Liver (tissue), 9 donors: ENCODE results near the gene ZNF839. TPM values are rescaled to one million over a fixed set of nuclear protein-coding genes. Genes with fewer than 3 reads are reported as not detected.

Experiments
- DNase-seq: peaks from one replicate; pipeline ENCODE4 v3.0.0-alpha.2; 2017; ENCODE audit warnings: low spot score
- H3K27ac ChIP-seq, 2 donors: one replicate each; pipeline ENCODE4 v1.7.0; 2013; ENCODE audit warnings: inconsistent platforms in 2 of 2, low read length in 2 of 2, control low read depth in 1 of 2, low read depth in 1 of 2, mild to moderate bottlenecking in 1 of 2
- H3K27me3 ChIP-seq, 4 donors: one replicate each; pipeline versions ENCODE4 v1.6.1 to v1.7.0; 2013; ENCODE audit warnings: low read length in 3 of 4, inconsistent platforms in 1 of 4, mild to moderate bottlenecking in 1 of 4, moderate library complexity in 1 of 4; ENCODE audit not compliant: control insufficient read depth in 4 of 4, insufficient read depth in 4 of 4
- H3K36me3 ChIP-seq, 4 donors: one replicate each; pipeline versions ENCODE4 v1.6.1 to v1.7.0; 2013; ENCODE audit warnings: low read length in 3 of 4, mild to moderate bottlenecking in 3 of 4, low read depth in 1 of 4, moderate library complexity in 1 of 4; ENCODE audit not compliant: control insufficient read depth in 4 of 4, insufficient read depth in 3 of 4
- H3K4me1 ChIP-seq, 4 donors: one replicate each; pipeline versions ENCODE4 v1.6.1 to v1.7.0; 2013; ENCODE audit warnings: low read length in 3 of 4, mild to moderate bottlenecking in 3 of 4, moderate library complexity in 1 of 4; ENCODE audit not compliant: control insufficient read depth in 4 of 4, insufficient read depth in 4 of 4
- H3K4me3 ChIP-seq, 3 donors: one replicate each; pipeline versions ENCODE4 v1.6.1 to v1.7.0; 2013; ENCODE audit warnings: low read length in 3 of 3, control low read depth in 1 of 3, low read depth in 1 of 3, mild to moderate bottlenecking in 1 of 3
- H3K9ac ChIP-seq, 2 donors: one replicate each; pipeline ENCODE4 v1.7.0; 2013; ENCODE audit warnings: low read length in 2 of 2, mild to moderate bottlenecking in 2 of 2, moderate library complexity in 2 of 2, control low read depth in 1 of 2, low read depth in 1 of 2
- H3K9me3 ChIP-seq, 4 donors: one replicate each; pipeline versions ENCODE4 v1.6.1 to v1.7.0; 2013; ENCODE audit warnings: low read length in 3 of 4; ENCODE audit not compliant: control insufficient read depth in 4 of 4
- EGR1 ChIP-seq, 2 donors: IDR thresholded peaks; 2 replicates each; pipeline ENCODE4 v1.6.1; 2016 to 2018; ENCODE audit warnings: antibody characterized with exemption in 2 of 2, low read depth in 2 of 2
- FOXA1 ChIP-seq: IDR thresholded peaks from 2 replicates; pipeline ENCODE4 v1.6.1; 2016; ENCODE audit warnings: antibody characterized with exemption
- FOXA2 ChIP-seq: IDR thresholded peaks from 2 replicates; pipeline ENCODE4 v1.6.1; 2016; ENCODE audit warnings: antibody characterized with exemption
- GABPA ChIP-seq, 2 donors: IDR thresholded peaks in 1 of 2; conservative IDR thresholded peaks in 1 of 2; 2 replicates each; pipeline ENCODE4 v1.6.1; 2016; ENCODE audit warnings: antibody characterized with exemption in 2 of 2, mild to moderate bottlenecking in 1 of 2, moderate library complexity in 1 of 2
- HNF4A ChIP-seq, 2 donors: conservative IDR thresholded peaks; 2 replicates each; pipeline ENCODE4 v1.6.1; 2016; ENCODE audit warnings: antibody characterized with exemption in 2 of 2, mild to moderate bottlenecking in 2 of 2
- HNF4G ChIP-seq: IDR thresholded peaks from 2 replicates; pipeline ENCODE4 v1.6.1; 2016; ENCODE audit warnings: antibody characterized with exemption
- JUND ChIP-seq, 2 donors: IDR thresholded peaks; 2 replicates each; pipeline ENCODE4 v1.6.1; 2016; ENCODE audit warnings: antibody characterized with exemption in 2 of 2
- NR2F2 ChIP-seq: IDR thresholded peaks from 2 replicates; pipeline ENCODE4 v1.6.1; 2016; ENCODE audit warnings: antibody characterized with exemption
- RAD21 ChIP-seq, 2 donors: IDR thresholded peaks; 2 replicates each; pipeline ENCODE4 v1.6.1; 2016; ENCODE audit warnings: antibody characterized with exemption in 2 of 2, mild to moderate bottlenecking in 2 of 2
- RXRA ChIP-seq, 2 donors: IDR thresholded peaks; 2 replicates each; pipeline ENCODE4 v1.6.1; 2017 to 2018; ENCODE audit warnings: antibody characterized with exemption in 2 of 2, mild to moderate bottlenecking in 1 of 2
- SP1 ChIP-seq: IDR thresholded peaks from 2 replicates; pipeline ENCODE4 v1.6.1; 2018; ENCODE audit warnings: antibody characterized with exemption, mild to moderate bottlenecking
- TAF1 ChIP-seq: conservative IDR thresholded peaks from 2 replicates; pipeline ENCODE4 v1.6.1; 2016; ENCODE audit warnings: antibody characterized with exemption, mild to moderate bottlenecking
- YY1 ChIP-seq: IDR thresholded peaks from 2 replicates; pipeline ENCODE4 v1.6.1; 2016; ENCODE audit warnings: antibody characterized with exemption, mild to moderate bottlenecking
- WGBS: extraction: QIAGEN DNeasy Blood & Tissue Kit; methylation state at CpG from one replicate; pipeline ENCODE4 v1.1.7; 2013; 5-methylcytosine and 5-hydroxymethylcytosine counted together
- polyA plus RNA-seq, 2 donors: library from polyadenylated mRNA; stranded (reverse) in 1 of 2; unstranded in 1 of 2; fragments of 200-250 nt in 1 of 2; fragments of >200 nt in 1 of 2; fragmentation: Nextera tagmentation in 1 of 2; extraction: Ambion mirVana in 1 of 2; gene quantifications; one replicate each; pipeline versions ENCODE4 v1.2.1 to v1.2.3, GENCODE V29; 2013 to 2015
- total RNA-seq, 2 donors: library from RNA; depleted of rRNA; stranded (reverse); fragments of >200 nt; gene quantifications; one replicate each; pipeline ENCODE4 v1.2.3, GENCODE V29; 2014
- TF ChIP-seq, protein P1 (sequence below): IDR thresholded peaks from 2 replicates; pipeline ENCODE4 v1.6.1; 2016; ENCODE audit warnings: antibody characterized with exemption, mild to moderate bottlenecking
- TF ChIP-seq, protein P2 (sequence below): IDR thresholded peaks from 2 replicates; pipeline ENCODE4 v1.6.1; 2016; ENCODE audit warnings: antibody characterized with exemption
- TF ChIP-seq, protein P3 (sequence below): IDR thresholded peaks from 2 replicates; pipeline ENCODE4 v1.6.1; 2016; ENCODE audit warnings: antibody characterized with exemption
- TF ChIP-seq, protein P4 (sequence below): IDR thresholded peaks from 2 replicates; pipeline ENCODE4 v1.6.1; 2016; ENCODE audit warnings: antibody characterized with exemption
- TF ChIP-seq, protein P5 (sequence below): fragments of 150-350 bp; IDR thresholded peaks from 2 replicates; pipeline ENCODE4 v1.5.1; 2017; ENCODE audit warnings: improper control_type of control experiment, low read depth, low read length; ENCODE audit not compliant: missing input control
- donor health status: healthy.
- donor health status: healthy.
- donor health status: healthy.
- donor health status: healthy.
- donor health status: healthy.

Gene ZNF839
- total and polyA plus RNA-seq, 4 donors: 3.1 to 5.6 (median 4.3) TPM

DNA sequence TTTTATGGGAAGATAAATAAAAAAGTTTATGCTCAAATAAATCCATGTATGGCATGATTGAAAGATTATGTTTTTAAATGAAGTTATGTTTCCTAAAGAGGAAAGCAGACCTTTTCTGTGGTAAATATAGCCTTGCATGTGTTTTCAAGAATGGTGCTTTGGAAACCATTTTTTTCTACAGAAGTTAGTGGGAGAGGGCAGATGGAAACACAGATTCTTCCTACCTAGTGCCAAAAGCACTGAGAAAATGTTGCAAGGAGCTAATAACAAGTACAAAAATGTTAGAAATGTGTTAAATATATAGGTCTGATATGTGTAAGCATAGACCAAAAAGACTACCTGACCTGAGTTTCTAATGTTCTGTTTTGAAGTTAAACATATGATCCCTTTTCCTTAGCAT lies 67.5 kb downstream of the ZNF839 start:
- no peak overlapping the region for H3K4me3 ChIP-seq
- no peak overlapping the region for H3K9ac ChIP-seq
- H3K4me1 ChIP-seq: no peaks in the 10 kb centered on the region
- H3K27me3 ChIP-seq: no peaks in the 10 kb centered on the region
- no peaks in the 10 kb centered on the region for H3K36me3 ChIP-seq
- TF ChIP-seq GABPA (IDR thresholded peaks at IDR 0.05 in 1 of 2, conservative IDR thresholded peaks at IDR 0.05 in 1 of 2): no peak
- no peak for TF ChIP-seq HNF4A (conservative IDR thresholded peaks at IDR 0.05)
- TF ChIP-seq FOXA1: no peak
- no peak for TF ChIP-seq EGR1 (IDR thresholded peaks at IDR 0.05; ENCODE audit: low read depth in 2 of 2)
- TF ChIP-seq HNF4G: no peak
- no peak for TF ChIP-seq TAF1
- TF ChIP-seq, protein P1, sequence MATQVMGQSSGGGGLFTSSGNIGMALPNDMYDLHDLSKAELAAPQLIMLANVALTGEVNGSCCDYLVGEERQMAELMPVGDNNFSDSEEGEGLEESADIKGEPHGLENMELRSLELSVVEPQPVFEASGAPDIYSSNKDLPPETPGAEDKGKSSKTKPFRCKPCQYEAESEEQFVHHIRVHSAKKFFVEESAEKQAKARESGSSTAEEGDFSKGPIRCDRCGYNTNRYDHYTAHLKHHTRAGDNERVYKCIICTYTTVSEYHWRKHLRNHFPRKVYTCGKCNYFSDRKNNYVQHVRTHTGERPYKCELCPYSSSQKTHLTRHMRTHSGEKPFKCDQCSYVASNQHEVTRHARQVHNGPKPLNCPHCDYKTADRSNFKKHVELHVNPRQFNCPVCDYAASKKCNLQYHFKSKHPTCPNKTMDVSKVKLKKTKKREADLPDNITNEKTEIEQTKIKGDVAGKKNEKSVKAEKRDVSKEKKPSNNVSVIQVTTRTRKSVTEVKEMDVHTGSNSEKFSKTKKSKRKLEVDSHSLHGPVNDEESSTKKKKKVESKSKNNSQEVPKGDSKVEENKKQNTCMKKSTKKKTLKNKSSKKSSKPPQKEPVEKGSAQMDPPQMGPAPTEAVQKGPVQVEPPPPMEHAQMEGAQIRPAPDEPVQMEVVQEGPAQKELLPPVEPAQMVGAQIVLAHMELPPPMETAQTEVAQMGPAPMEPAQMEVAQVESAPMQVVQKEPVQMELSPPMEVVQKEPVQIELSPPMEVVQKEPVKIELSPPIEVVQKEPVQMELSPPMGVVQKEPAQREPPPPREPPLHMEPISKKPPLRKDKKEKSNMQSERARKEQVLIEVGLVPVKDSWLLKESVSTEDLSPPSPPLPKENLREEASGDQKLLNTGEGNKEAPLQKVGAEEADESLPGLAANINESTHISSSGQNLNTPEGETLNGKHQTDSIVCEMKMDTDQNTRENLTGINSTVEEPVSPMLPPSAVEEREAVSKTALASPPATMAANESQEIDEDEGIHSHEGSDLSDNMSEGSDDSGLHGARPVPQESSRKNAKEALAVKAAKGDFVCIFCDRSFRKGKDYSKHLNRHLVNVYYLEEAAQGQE: no peak
- TF ChIP-seq RXRA (IDR thresholded peaks at IDR 0.05): no peak
- TF ChIP-seq, protein P2, sequence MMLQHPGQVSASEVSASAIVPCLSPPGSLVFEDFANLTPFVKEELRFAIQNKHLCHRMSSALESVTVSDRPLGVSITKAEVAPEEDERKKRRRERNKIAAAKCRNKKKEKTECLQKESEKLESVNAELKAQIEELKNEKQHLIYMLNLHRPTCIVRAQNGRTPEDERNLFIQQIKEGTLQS: no peak
- TF ChIP-seq FOXA2: no peak
- no peak for TF ChIP-seq JUND (IDR thresholded peaks at IDR 0.05)
- TF ChIP-seq, protein P3, sequence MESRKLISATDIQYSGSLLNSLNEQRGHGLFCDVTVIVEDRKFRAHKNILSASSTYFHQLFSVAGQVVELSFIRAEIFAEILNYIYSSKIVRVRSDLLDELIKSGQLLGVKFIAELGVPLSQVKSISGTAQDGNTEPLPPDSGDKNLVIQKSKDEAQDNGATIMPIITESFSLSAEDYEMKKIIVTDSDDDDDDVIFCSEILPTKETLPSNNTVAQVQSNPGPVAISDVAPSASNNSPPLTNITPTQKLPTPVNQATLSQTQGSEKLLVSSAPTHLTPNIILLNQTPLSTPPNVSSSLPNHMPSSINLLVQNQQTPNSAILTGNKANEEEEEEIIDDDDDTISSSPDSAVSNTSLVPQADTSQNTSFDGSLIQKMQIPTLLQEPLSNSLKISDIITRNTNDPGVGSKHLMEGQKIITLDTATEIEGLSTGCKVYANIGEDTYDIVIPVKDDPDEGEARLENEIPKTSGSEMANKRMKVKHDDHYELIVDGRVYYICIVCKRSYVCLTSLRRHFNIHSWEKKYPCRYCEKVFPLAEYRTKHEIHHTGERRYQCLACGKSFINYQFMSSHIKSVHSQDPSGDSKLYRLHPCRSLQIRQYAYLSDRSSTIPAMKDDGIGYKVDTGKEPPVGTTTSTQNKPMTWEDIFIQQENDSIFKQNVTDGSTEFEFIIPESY: no peak
- no peak for TF ChIP-seq RAD21 (IDR thresholded peaks at IDR 0.05)
- no peak for DNase-seq
- H3K9me3 ChIP-seq: no peaks in the 10 kb centered on the region
- H3K27ac ChIP-seq: no peak overlapping the region

DNA sequence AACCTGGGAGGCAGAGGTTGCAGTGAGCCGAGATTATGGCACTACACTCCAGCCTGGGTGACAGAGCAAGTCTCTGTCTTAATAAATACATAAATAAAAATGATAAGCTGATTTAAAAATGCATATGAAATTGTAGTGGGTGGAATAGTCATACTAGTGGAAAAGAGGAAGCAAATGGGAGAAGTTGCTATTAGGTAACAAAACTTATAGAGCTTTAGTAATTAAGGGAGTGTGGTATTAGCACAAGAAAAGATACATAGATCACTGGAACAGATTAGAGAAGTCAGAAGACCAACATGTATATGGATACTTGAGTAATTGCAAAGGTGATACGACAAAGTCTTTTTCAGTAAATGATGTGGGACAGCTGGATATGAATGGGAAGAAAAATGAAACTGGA lies 69.7 kb downstream of the ZNF839 start:
- no peaks in the 10 kb centered on the region for H3K4me1 ChIP-seq
- H3K9ac ChIP-seq: no peak overlapping the region
- no peak overlapping the region for H3K4me3 ChIP-seq
- no peak for DNase-seq
- H3K27ac ChIP-seq: no peak overlapping the region
- H3K27me3 ChIP-seq: no peaks in the 10 kb centered on the region
- WGBS: 95% methylated on average over 2 of the region's 2 CpGs
- H3K9me3 ChIP-seq: no peaks in the 10 kb centered on the region
- H3K36me3 ChIP-seq: no peaks in the 10 kb centered on the region
- TF ChIP-seq, protein P2: no peak
- TF ChIP-seq JUND (IDR thresholded peaks at IDR 0.05): no peak
- TF ChIP-seq SP1: no peak
- TF ChIP-seq, protein P1: no peak
- TF ChIP-seq, protein P4, sequence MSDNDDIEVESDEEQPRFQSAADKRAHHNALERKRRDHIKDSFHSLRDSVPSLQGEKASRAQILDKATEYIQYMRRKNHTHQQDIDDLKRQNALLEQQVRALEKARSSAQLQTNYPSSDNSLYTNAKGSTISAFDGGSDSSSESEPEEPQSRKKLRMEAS: no peak
- TF ChIP-seq NR2F2: no peak
- no peak for TF ChIP-seq RXRA (IDR thresholded peaks at IDR 0.05)
- no peak for TF ChIP-seq FOXA2
- no peak for TF ChIP-seq GABPA (IDR thresholded peaks at IDR 0.05 in 1 of 2, conservative IDR thresholded peaks at IDR 0.05 in 1 of 2)
- TF ChIP-seq EGR1 (IDR thresholded peaks at IDR 0.05; ENCODE audit: low read depth in 2 of 2): no peak
- TF ChIP-seq, protein P5, sequence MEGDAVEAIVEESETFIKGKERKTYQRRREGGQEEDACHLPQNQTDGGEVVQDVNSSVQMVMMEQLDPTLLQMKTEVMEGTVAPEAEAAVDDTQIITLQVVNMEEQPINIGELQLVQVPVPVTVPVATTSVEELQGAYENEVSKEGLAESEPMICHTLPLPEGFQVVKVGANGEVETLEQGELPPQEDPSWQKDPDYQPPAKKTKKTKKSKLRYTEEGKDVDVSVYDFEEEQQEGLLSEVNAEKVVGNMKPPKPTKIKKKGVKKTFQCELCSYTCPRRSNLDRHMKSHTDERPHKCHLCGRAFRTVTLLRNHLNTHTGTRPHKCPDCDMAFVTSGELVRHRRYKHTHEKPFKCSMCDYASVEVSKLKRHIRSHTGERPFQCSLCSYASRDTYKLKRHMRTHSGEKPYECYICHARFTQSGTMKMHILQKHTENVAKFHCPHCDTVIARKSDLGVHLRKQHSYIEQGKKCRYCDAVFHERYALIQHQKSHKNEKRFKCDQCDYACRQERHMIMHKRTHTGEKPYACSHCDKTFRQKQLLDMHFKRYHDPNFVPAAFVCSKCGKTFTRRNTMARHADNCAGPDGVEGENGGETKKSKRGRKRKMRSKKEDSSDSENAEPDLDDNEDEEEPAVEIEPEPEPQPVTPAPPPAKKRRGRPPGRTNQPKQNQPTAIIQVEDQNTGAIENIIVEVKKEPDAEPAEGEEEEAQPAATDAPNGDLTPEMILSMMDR: no peak
- no peak for TF ChIP-seq HNF4G
- no peak for TF ChIP-seq HNF4A (conservative IDR thresholded peaks at IDR 0.05)
- TF ChIP-seq YY1: no peak
- TF ChIP-seq RAD21 (IDR thresholded peaks at IDR 0.05): no peak
- TF ChIP-seq, protein P3: no peak
- TF ChIP-seq FOXA1: no peak
